GM18519 (cell line): ENCODE measurements around the gene ADGRG3.

Experiments
- ATAC-seq: cut with Tn5 transposase; IDR thresholded peaks from one replicate; pipeline ENCODE4 v1.9.1; 2021; ENCODE audit warnings: mild to moderate bottlenecking, moderate library complexity; ENCODE audit not compliant: unreplicated experiment, low FRiP score

Gene ADGRG3

DNA sequence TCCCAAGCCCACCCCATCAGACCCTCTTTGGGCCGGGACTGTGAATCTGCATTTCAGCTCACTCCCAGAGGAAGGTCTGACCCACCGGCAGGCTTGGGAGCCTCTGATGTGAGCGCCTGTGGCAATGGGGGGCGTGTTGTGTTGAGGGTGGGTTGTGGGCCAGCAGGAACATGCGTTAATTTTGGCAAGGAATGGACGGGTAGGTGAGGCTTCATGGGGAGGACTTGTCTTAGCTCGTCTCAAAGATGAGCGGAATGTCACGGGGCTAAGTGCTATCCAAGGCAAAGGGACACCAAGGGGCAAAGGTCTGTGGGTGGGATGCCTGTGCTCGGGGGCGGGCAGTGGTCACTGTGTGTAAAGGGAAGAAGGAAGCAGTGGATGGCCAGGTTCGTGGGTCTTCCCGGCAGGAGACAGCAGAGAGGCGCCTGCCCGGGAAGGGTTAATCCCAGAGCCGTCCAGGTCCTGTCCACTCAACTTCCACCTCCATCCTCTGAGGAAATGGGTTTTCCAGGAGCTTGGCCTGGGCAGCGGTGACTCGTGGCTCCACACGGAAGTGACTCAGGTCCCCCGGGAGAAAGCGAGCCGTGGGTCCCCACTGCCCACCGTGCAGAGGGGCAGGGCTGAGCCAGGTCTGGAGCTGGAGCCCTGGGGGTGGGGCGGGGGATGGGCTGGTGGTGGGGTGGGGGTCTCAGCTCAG, 22.3 kb upstream of the ADGRG3 start:
- no peak for ATAC-seq

DNA sequence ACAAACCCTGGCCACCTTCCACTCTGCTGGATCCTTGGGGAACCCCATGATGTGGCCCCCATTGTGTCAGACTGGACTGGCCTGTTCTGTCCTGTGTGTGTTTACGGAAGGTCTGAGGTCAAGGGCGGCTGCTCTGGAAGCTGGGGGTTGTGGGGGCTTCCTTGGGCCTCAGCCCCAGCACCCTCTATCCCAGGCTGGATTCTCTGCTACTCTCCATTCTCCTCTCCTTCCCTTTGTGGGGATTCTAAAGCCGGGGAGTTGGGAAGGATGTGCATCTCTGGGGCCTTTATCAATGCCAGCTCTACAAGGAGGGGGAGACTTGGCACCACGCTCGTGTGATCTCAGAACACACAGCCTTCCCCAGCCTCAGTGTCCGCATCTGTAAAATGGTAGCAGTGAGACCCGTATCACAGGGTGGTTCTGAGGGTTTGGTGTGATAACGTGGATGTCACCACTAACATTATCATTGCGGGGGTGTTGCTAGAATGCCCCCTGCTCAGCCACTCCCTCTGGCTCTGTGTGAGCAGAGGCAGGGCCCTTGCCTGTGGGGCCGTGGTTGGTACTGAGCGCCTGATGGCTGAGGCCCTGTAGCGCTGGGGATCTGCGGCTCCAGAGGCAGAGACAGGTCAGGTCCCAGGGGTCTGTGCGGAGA, 21.6 kb upstream of the ADGRG3 start:
- ATAC-seq: no peak

DNA sequence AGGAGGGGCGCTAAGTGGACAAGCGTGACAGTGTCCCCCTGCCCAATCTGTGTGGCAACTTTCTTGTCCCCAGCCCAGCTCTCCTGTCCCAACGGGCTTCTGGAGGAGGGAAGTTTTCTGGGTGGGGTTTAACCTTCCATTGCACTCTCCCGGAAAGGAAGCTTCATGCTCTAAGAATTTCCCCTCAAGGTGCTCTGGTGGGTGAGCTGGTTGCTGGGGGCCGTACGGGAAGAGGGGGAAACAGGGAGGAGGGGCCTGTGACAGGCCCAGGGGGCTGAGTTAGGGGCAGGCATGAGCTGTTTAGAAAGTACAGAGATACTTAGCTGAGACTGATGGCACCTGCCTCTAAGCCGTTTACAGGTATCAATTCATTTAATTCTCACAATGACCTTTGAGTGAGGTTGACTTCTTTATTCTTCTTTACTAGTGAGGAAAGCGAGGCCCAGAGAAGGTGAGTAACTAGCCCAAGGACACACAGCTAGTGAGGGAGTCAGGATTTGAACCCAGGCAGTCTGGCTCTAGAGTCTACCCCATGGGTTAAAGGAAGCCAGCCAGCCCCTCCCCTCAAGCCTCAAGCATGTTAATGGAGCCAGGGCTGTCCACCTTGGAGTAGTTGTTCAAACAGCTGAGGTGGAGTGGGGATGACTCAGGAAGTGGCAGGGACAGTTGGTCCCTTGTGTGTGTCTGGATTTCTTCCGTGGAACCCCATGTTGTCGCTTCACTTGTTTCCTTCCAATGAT, 20.8 kb upstream of the ADGRG3 start:
- ATAC-seq: no peak

DNA sequence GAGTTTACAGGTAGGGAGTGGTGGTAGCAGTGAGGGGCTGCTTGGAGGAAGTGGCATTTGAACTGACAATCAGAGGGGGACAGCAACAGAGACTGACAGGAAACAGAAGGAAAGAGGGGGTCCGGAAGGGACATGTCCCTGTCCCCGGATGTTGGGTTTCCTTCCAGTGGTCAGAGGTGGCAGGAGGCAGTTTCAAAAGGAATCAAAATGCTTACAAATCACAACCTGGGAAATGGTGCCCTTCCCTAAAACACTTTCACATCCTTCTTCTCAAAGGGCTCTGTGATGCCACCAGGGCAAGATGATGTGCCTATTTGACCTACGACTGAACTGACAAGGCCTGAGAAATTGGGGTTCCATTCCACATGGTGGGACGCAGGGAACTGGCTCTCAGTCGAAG, 20.0 kb upstream of the ADGRG3 start:
- no peak for ATAC-seq

DNA sequence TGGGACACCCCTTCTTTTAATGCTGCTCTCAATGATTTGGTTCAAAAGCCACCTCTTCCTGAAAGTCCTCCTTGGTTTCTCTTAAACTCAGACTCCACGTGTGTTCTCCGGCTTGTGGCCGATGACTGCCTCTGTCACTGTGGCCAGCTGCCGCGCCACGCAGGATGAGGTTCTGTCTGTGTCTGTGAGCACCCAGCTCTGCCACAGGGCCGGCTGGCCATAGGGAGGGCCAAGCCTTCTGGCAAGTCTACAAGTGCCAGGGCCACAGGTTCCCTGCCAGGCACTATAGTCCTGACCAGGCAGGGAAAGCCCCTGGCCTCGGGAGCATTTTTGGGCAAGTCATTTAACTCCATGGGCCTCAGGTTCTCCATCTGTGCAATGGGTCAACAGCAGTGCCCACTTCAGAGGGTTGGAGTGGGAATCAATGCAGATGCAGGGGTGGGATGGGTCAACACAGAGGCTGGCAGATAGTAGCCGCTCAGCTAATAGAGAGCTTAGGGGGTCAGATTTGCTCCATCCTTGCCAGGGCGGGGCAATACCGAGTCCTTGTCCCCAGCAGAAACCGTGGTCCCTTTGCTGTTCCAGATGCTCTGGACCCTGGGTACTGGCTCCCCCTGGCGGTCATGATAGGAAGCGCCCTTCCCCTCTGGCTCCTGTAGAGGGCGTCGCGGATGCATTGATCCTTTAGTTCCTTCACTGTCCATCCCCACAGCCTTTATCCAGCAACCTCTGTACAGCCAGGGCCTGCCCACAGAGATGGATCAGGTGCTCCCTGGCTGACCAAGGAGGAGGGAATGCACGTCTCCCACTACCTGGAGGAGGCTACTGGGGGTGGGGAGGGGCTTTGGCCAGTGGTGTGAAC, 19.3 kb upstream of the ADGRG3 start:
- peak; percentile 45 for ATAC-seq

DNA sequence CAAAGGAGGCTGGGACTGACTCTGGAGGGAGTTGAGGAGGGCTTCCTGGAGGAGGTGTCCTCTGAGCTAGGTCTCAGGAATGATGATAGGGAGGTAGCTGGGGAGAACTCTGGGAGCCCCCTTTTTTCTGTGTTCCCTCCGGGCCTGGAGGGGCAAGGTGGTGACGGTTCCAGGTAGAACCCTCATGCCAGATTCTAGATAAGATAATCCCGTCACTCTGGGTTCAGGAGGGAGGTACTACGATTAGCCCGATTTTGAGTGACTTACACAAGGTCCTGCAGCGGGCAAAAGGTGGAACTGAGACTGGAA, 18.7 kb upstream of the ADGRG3 start:
- ATAC-seq: no peak

DNA sequence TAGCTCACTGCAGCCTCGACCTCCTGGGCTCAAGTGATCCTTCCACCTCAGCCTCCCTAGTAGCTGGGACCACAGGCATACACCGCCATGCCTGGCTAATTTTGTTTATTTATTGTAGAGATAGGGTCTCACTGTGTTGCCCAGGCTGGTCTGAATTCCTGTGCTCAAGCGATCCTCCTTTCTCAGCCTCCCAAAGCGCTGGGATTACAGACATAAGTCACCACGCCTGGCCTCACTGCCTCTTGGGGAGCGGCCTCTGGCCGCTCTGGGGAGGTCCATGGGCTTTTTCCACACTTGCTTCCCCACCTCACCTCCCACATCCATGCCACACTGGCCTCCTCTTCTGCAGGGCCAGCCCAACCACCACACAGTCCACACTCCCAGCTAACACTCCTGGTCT, 18.3 kb upstream of the ADGRG3 start:
- ATAC-seq: no peak

DNA sequence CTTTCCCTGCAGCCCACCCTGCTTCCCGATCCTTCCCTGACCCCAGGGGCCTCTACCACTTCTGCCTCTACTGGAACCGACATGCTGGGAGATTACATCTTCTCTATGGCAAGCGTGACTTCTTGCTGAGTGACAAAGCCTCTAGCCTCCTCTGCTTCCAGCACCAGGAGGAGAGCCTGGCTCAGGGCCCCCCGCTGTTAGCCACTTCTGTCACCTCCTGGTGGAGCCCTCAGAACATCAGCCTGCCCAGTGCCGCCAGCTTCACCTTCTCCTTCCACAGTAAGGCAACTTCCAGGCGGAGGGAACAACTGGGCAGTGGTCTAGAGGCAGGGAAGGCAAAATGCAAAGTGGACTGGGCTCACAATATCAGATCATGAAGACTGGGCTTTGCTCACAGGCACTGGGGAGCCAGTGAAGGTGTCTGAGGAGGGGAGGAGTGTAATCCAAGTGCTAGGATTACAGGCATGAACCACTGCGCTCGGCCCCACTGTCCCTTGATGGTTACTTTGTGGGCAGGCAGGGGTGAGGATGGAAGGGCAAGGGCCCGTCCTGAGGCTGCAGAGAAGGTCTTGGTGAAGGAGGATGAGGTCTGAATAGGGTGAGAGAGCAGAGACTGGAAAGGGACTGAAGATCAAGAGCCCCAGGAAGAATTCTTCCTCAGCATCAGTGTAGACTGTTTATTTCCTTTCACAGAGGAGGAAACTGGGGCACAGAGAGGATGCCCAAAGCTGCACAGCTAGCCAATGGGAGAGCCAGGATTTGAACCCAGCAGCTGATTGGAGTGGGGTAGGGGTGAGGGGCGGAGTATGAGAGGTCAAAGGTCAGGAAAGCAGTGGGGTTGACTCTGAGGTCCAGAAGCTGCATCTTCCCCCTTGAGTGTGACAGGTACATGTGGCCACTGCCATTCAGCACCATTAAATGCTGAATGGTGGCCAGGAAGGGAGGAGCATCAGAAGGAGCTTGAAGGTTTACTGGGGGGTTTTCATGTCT, 16.5 kb upstream of the ADGRG3 start:
- no peak for ATAC-seq

DNA sequence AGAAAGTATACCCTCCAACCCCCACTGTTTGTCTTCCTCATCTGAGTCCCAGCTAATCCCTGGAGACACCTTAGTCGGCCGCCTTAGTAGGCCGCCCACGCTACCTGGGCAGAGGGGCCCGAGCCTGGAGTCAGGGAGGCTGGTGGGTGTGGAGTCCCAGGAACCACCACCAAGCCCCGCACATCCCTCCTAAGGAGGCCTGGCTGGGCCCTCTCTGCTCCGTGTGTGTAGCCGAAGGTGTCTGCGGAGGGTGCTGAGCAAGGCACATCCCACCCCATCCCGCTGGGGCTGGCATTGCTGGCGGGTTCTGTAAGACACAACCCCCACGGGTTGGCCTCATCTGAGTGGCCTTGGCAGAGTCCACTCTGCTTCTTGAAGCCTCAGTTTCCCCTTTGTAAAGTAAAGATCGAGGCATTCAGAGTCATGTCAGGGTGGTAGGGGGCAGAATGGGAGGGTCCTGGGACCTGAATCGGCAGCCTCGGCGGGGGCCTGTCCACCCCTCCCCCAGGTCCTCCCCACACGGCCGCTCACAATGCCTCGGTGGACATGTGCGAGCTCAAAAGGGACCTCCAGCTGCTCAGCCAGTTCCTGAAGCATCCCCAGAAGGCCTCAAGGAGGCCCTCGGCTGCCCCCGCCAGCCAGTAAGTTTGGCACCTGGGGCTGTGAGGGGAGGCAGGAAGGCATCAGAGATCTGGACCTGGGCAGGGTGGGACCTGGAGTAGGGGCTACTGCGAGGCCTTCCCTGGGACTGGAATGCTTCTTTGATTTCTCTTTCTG, 15.2 kb upstream of the ADGRG3 start:
- no peak for ATAC-seq

DNA sequence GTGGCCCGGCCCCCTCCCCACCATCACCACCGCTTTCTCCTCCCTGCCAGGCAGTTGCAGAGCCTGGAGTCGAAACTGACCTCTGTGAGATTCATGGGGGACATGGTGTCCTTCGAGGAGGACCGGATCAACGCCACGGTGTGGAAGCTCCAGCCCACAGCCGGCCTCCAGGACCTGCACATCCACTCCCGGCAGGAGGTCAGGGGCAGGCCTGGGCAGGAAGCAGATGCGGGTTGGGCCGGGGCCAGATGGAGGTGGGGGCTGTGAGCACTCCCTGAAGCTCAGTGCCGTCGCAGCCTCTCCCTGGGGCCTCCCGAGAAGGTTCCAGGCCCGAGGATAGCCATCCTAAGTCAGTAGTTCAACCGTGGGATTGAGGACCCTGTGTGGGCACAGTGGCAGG, 14.2 kb upstream of the ADGRG3 start:
- ATAC-seq: no peak

DNA sequence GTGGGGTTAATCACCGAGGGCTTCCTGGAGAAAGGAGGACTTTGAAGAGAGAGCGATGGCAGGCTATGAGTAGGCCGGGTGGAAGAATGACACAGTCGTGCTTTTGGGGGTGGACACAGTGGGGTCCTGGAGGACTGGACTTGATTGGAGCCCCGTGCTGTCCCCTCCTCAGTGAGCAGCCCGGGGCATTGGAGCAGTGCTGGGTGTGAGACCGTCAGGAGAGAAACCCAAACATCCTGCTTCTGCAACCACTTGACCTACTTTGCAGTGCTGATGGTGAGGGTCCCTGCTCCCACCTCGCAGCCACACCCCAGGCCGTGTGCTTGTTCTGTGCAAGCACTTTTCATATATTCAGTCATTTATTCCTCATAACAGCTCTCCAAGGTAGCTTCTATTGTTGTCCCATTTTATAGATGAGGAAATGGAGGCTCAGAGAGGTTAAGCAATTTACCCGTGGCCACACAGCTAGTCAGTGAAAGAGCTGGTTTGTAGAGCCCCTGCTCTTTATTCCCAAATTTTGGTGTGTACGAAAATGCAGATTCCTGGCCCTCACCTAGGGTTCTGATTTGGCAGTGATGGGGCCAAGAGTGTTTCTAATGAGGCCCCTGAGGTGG, 11.7 kb upstream of the ADGRG3 start:
- no peak for ATAC-seq

DNA sequence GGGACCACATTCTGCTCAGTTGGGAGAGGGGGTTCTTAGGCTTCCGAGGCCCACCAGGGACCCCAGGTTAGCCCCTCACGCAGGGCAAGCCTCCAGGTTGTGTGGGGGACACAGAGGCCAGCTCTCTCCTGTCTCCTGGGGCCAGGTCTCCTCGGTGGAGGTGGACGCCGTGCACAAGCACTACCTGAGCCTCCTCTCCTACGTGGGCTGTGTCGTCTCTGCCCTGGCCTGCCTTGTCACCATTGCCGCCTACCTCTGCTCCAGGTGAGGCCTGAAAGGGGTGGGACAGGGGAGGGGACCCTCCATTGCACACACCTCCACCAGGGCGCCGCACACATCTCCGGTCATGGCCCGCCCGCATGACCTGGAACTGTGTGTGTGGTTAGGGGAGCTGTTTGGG, 10.9 kb upstream of the ADGRG3 start:
- no peak for ATAC-seq

DNA sequence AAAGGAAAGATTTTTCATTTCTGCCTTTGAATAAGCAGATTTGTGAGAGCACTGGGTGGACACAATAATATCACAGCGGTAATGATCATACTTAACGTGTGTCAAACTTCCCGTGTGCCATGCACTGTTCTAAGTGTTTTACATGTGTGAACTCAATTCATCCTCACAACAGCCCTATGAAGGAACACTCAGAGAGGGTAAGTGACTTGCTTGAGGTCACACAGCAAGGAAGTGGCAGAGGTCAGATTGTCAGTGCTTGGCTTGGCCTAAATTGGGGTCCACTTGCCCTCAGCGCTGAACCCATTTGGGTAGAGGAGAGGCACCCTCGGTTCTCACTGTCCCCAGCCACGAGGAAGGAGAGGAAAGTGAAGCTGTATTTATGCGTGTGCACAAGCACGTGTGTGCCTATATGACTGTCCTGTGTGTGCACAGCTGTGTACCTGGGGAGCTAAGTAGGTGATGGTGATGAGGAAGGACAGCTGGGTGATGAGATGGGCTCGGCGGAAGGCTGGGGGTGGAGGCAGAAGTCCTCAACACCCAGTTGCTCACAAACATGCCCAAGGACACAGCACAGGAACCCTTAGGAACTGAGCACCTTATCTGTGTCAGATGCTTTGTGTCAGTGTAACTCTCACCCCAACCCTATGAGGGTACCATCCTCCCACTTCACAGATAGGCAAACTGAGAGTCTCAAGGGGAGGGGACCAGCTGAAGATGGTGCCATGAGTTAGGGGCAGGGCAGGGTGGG, 9.8 kb upstream of the ADGRG3 start:
- ATAC-seq: no peak

DNA sequence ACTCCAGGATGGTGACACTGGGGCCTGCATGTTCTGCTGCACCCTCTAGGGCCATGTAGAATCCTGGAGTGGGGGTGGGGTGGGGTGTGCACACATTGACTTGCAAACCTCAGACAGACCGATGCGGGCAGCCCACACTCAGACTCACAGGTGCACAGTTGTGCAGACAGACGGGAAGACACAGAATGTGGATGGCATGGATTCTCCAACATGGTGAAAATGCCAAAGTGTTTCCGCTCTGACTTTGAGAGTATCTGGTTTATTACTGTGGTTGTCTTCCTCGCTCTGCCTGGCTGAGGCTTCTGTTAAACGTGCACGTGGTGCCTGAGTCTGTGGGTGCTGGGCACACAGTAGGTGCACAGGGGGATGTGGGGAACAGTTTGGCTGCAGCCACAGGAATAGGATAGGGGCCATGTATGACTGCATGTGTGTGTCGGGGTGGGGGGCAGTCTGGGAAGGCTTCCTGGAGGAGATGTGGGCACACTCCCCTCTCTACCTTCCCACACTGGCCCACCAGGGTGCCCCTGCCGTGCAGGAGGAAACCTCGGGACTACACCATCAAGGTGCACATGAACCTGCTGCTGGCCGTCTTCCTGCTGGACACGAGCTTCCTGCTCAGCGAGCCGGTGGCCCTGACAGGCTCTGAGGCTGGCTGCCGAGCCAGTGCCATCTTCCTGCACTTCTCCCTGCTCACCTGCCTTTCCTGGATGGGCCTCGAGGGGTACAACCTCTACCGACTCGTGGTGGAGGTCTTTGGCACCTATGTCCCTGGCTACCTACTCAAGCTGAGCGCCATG, 9.0 kb upstream of the ADGRG3 start:
- ATAC-seq: no peak

DNA sequence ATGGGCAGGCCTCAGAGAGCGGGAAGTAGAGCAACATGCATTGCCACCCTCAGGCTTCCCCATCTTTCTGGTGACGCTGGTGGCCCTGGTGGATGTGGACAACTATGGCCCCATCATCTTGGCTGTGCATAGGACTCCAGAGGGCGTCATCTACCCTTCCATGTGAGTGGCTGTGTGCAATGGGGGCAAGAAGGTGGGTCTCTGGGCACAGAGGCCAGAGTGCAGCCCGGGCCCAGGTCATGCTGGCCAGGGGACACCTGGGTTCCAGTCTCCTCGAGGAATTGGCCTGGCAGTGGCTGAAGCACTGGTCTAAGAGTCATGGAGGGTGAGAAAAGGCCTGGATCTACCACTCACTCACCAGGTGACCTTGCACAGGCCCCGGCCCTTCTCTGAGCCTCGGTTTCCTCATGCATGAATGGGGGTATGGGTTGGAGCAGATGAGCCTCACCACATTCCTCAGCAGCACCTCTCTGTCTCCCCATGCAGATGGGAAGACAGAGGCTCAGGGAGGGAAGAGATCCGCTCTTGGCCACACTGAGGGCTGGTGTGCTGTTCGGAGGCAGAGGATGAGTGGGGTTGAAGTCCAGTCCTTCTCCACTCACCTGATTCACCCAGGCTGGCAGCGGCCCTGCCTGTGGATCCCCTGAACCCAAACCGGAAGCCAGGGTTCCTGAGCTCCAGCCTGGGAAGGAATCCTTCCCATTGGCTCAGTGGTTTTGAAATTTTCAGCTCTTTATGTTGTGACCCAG, 7.2 kb upstream of the ADGRG3 start:
- no peak for ATAC-seq

DNA sequence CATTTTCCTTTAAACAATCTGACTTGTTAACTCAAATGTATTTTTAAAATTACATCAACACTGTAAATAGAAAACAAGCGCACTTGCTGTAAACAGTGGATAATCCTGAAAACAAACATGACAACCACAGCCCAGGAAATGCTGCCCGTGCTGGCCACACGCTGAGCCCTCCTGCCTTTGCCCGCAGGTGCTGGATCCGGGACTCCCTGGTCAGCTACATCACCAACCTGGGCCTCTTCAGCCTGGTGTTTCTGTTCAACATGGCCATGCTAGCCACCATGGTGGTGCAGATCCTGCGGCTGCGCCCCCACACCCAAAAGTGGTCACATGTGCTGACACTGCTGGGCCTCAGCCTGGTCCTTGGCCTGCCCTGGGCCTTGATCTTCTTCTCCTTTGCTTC, 6.6 kb upstream of the ADGRG3 start:
- no peak for ATAC-seq
